CD14-positive monocyte (primary cell): Measurements from ENCODE around the gene TKT. TPM values are rescaled to one million over a fixed set of nuclear protein-coding genes. Genes with fewer than 3 reads are reported as not detected.

Experiments used
- DNase-seq, 3 donors: peaks; one replicate each; pipeline ENCODE4 v3.0.0-alpha.2; 2011 to 2022
- H2AFZ ChIP-seq: 2 replicates; pipeline ENCODE4 v1.6.0; 2012; ENCODE audit warnings: mild to moderate bottlenecking, low read depth, low read length, inconsistent platforms; ENCODE audit not compliant: insufficient read depth, poor library complexity, severe bottlenecking
- H3K27ac ChIP-seq, 2 donors: 1 replicate in 1 of 2; 2 replicates in 1 of 2; pipeline ENCODE4 v1.5.1; 2012 to 2013; ENCODE audit warnings: low read length in 2 of 2, control low read depth in 1 of 2, inconsistent platforms in 1 of 2, low read depth in 1 of 2, mild to moderate bottlenecking in 1 of 2
- H3K27me3 ChIP-seq, 2 donors: one replicate each; pipeline versions ENCODE4 v1.6.0 to v1.6.1; 2011 to 2013; ENCODE audit warnings: low read length in 2 of 2; ENCODE audit not compliant: control insufficient read depth in 2 of 2, insufficient read depth in 2 of 2
- H3K36me3 ChIP-seq, 2 donors: replicated peaks in 1 of 2; 1 replicate in 1 of 2; 2 replicates in 1 of 2; pipeline versions ENCODE4 v1.5.1 to v1.6.1; 2012 to 2013; ENCODE audit warnings: low read length in 2 of 2, control low read depth in 1 of 2, inconsistent platforms in 1 of 2, mild to moderate bottlenecking in 1 of 2; ENCODE audit not compliant: insufficient read depth in 2 of 2, control insufficient read depth in 1 of 2
- H3K4me1 ChIP-seq, 2 donors: 1 replicate in 1 of 2; 2 replicates in 1 of 2; pipeline versions ENCODE4 v1.5.1 to v1.6.1; 2012 to 2013; ENCODE audit warnings: low read length in 2 of 2, control low read depth in 1 of 2, inconsistent platforms in 1 of 2, mild to moderate bottlenecking in 1 of 2, moderate library complexity in 1 of 2; ENCODE audit not compliant: insufficient read depth in 2 of 2, control insufficient read depth in 1 of 2
- H3K4me2 ChIP-seq: replicated peaks from 2 replicates; pipeline ENCODE3; 2012; ENCODE audit warnings: low read length, moderate library complexity, mild to moderate bottlenecking; ENCODE audit not compliant: poor library complexity, severe bottlenecking; ENCODE audit errors: extremely low read depth
- H3K4me3 ChIP-seq, 3 experiments: fragments of 200-600 bp in 1 of 3; sonication (generic) in 1 of 3; replicated peaks in 1 of 3; 1 replicate in 2 of 3; 2 replicates in 1 of 3; pipeline ENCODE4 v1.5.1; 2011 to 2013; ENCODE audit warnings: low read length in 3 of 3, mild to moderate bottlenecking in 3 of 3, control low read depth in 2 of 3, low read depth in 2 of 3, inconsistent platforms in 1 of 3, moderate library complexity in 1 of 3
- H3K79me2 ChIP-seq: 2 replicates; pipeline ENCODE4 v1.6.0; 2012; ENCODE audit warnings: mild to moderate bottlenecking, control low read depth, inconsistent platforms, low read length, moderate library complexity; ENCODE audit not compliant: insufficient read depth
- H3K9ac ChIP-seq: 2 replicates; pipeline ENCODE4 v1.6.0; 2017; ENCODE audit warnings: low read length, mild to moderate bottlenecking; ENCODE audit not compliant: insufficient read depth, poor library complexity, severe bottlenecking
- H3K9me3 ChIP-seq, 2 donors: replicated peaks in 1 of 2; 1 replicate in 1 of 2; 2 replicates in 1 of 2; pipeline versions ENCODE4 v1.5.1 to v1.6.1; 2012 to 2013; ENCODE audit warnings: low read length in 2 of 2, control low read depth in 1 of 2; ENCODE audit not compliant: control insufficient read depth in 1 of 2, insufficient read depth in 1 of 2
- H4K20me1 ChIP-seq: 2 replicates; pipeline ENCODE4 v1.6.0; 2012; ENCODE audit warnings: mild to moderate bottlenecking, low read length, control low read depth, moderate library complexity; ENCODE audit not compliant: insufficient read depth
- H3K27ac Mint-ChIP-seq, 7 donors: one replicate each; pipeline ENCODE4 v1.8.0; 2020; ENCODE audit warnings: mild to moderate bottlenecking in 7 of 7, mixed read lengths in 7 of 7, moderate library complexity in 6 of 7, inconsistent platforms in 2 of 7
- H3K27me3 Mint-ChIP-seq, 3 donors: one replicate each; pipeline ENCODE4 v1.8.0; 2021 to 2022; ENCODE audit warnings: low read depth in 3 of 3, mild to moderate bottlenecking in 3 of 3, mixed read lengths in 3 of 3, moderate library complexity in 3 of 3, inconsistent platforms in 1 of 3
- H3K36me3 Mint-ChIP-seq, 2 donors: one replicate each; pipeline ENCODE4 v1.8.0; 2020; ENCODE audit warnings: mixed read lengths in 2 of 2, inconsistent platforms in 1 of 2, mild to moderate bottlenecking in 1 of 2
- H3K4me1 Mint-ChIP-seq: one replicate; pipeline ENCODE4 v1.8.0; 2020; ENCODE audit warnings: mild to moderate bottlenecking, mixed read lengths
- H3K4me3 Mint-ChIP-seq, 2 donors: one replicate each; pipeline ENCODE4 v1.8.0; 2020; ENCODE audit warnings: mild to moderate bottlenecking in 2 of 2, mixed read lengths in 2 of 2, moderate library complexity in 1 of 2
- H3K9me3 Mint-ChIP-seq, 7 donors: one replicate each; pipeline ENCODE4 v1.8.0; 2020 to 2022; ENCODE audit warnings: mixed read lengths in 7 of 7, mild to moderate bottlenecking in 6 of 7, moderate library complexity in 6 of 7, inconsistent platforms in 2 of 7
- CTCF ChIP-seq: fragments of 200-600 bp; IDR thresholded peaks from one replicate; pipeline ENCODE4 v1.8.0; 2022; ENCODE audit warnings: antibody characterized with exemption, mild to moderate bottlenecking
- WGBS: methylation state at CpG from one replicate; pipeline ENCODE4 v1.1.5; 2013; ENCODE audit warnings: missing lambda C conversion rate; ENCODE audit not compliant: insufficient coverage; 5-methylcytosine and 5-hydroxymethylcytosine counted together
- intact Hi-C, 2 donors: fragments of 100-400 bp; cut with micrococcal nuclease; formaldehyde crosslinking; loops; one replicate each; pipeline versions ENCODE4 v1.15.0 to v1.15.1; 2023
- polyA plus RNA-seq, 3 donors: library from polyadenylated mRNA; depleted of rRNA in 1 of 3; unstranded in 2 of 3; stranded (reverse) in 1 of 3; fragments of 300-500 nt in 2 of 3; fragments of >200 nt in 1 of 3; fragmentation: Illumina TruSeq in 2 of 3; gene quantifications; 1 replicate in 2 of 3; 2 replicates in 1 of 3; pipeline ENCODE4 v1.2.3, GENCODE V29; 2012 to 2021

Gene TKT
- polyA plus RNA-seq, 3 donors: 496 to 582 (median 562) TPM

GRCh38 chr3:53226142-53226840 is 29.5 kb downstream of the TKT start:
- Mint-ChIP-seq H3K4me3 (no peak overlapping the region), H3K36me3 (peaks cover 75 to 91% of the 10 kb centered on the region in 2 donors), H3K27ac (peak overlapping the region in 6 of 7 donors; percentile 17 to 63 (median 50)), H3K27me3 (no peaks in the 10 kb centered on the region), H3K4me1 (no peaks in the 10 kb centered on the region), H3K9me3 (peaks cover 0 to 3% (median 0%) of the 10 kb centered on the region in 7 donors)
- no peak overlapping the region for H3K9ac ChIP-seq
- no peak overlapping the region for H3K4me3 ChIP-seq
- no peak for TF ChIP-seq CTCF
- peaks cover 87 to 92% of the 10 kb centered on the region in 2 donors for H3K36me3 ChIP-seq
- DNase-seq: no peak
- no peaks in the 10 kb centered on the region for H3K4me1 ChIP-seq
- peaks cover 38% of the 10 kb centered on the region for H3K79me2 ChIP-seq
- H4K20me1 ChIP-seq: peaks cover 98% of the 10 kb centered on the region
- H3K9me3 ChIP-seq: no peaks in the 10 kb centered on the region
- peak overlapping the region in 1 of 2 donors; percentile 33 for H3K27ac ChIP-seq
- intact Hi-C loops: no loop called here
- H2AFZ ChIP-seq: no peak overlapping the region
- H3K27me3 ChIP-seq: no peaks in the 10 kb centered on the region
- 90% methylated on average over 11 of the region's 12 CpGs for WGBS
- no peak overlapping the region for H3K4me2 ChIP-seq

- Histone ChIP-seq H3K4me1 (no peaks in the 10 kb centered on the region), H3K79me2 (peaks cover 31% of the 10 kb centered on the region), H3K36me3 (peaks cover 81 to 85% of the 10 kb centered on the region in 2 donors), H3K27me3 (no peaks in the 10 kb centered on the region), H2AFZ (no peak overlapping the region), H3K9ac (no peak overlapping the region), H3K4me3 (no peak overlapping the region), H3K27ac (no peak overlapping the region), H3K4me2 (no peak overlapping the region), H3K9me3 (no peaks in the 10 kb centered on the region), H4K20me1 (peaks cover 96% of the 10 kb centered on the region)
- peak overlapping the region in 1 of 7 donors; percentile 40 for H3K27ac Mint-ChIP-seq
- intact Hi-C loops: no loop called here
- peaks cover 0 to 3% (median 0%) of the 10 kb centered on the region in 7 donors for H3K9me3 Mint-ChIP-seq
- H3K27me3 Mint-ChIP-seq: no peaks in the 10 kb centered on the region
- TF ChIP-seq CTCF: no peak
- 100% methylated on average over 2 of the region's 7 CpGs for WGBS
- no peak overlapping the region for H3K4me3 Mint-ChIP-seq
- peaks cover 72 to 85% of the 10 kb centered on the region in 2 donors for H3K36me3 Mint-ChIP-seq
- DNase-seq: no peak
- H3K4me1 Mint-ChIP-seq: no peaks in the 10 kb centered on the region
These were observed 30.2 kb downstream of the TKT start for GRCh38 chr3:53225651-53226050.
